ENCODE data around the gene ODC1.

Gene ODC1

GRCh38 chr2:10433264-10433946 is 14.7 kb downstream of the ODC1 start:
- no peak for DNase-seq

DNA sequence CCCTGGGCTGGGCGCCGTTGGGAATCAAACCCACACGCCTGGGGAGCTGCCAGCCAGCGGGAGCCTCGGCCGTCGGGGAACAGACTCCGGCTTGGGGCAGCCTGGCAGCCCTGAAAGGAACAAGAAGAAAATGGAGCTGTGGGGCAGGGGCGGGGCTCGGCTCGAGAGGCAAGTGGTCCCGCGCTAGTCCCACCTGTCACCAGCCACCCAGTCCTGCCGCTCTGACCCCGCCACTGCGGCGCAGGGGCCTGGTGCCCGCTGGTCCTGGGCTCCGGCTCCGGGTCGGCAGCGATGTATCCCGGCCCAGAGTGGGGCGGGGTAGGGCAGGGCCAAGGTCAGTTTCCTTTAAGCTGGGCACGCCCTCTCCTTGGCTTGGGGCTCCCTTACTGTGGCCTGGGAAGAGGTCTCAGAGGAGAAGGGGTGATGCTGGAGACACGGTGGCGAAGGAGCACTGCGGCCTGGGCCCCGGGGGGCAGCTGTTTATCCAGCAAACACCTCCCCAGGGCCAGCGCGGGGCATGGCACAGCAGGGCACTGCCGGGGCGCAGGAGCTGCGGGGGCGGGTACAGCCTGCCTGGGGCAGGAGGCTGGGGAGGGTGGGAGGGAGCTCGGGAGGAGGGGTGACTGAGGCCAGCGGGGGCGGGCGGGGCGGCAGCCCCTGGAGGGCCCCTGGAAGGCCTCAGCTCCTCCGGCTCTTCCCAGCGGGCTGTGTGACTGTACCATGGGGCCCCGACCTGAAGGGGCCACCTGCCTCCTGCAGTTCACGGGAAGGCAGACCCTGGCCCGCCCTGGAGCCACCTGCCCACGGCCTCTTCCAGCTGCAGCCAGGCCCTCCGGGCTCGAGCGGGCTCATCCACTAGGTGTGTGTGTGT is 15.6 kb downstream of the ODC1 start:
- DNase-seq, result no peak

DNA sequence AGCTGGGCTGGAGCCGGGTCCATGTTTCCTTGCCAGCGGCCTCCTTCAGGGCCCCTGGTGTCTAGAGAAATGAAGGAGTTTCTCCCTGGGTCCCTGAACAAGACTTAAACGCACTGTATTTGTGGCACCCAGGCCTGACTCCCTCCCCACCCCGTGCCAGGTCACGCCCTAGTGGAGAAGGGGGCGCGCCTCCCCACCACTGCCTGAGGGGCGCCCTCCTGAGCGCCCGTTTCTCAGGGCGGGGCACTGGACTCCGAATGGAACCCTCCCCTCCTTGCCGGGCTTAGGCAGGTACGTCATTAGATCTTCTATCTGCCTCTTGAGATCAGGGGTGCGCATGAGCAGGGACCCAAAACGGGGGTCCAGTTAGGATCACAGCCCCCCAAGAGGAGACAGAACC is 16.3 kb downstream of the ODC1 start:
- no peak for DNase-seq

DNA sequence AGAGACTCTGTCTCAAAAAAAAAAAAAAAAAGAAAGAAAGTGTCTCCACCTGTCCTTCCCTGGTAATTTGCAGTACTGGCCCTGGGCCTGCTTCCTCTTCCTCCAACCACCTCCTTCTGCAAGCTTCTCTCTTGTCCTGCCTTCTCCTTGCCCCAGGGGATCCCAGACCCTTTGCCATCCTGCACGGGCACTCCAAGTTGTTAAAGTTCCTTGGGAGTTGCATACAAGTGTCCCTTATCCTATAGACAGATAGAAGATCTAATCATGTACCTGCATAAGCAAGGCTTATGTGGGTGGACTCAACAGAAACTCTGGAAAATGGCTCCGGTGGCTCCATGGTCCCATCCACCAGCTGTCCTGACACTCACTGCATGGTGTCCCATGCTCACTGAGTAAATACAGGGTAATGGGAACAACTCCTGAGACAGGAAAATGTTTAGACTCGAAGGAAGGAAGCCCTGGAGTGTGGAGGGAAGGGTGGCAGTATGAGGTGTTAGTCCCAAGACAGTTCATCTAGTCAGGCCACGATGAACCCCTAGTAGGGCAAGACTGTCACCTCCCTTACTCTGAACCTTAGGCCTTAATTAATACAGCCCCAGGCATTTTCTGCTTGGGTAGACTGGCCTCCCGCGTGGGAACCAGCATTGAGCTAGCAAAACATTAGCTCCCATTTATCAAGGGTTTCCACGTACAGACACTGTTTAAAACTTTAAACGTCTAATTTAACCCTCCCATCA is 17.1 kb downstream of the ODC1 start:
- DNase-seq, result no peak

GRCh38 chr2:10428924-10429323 is 19.2 kb downstream of the ODC1 start:
- no peak for DNase-seq

- no peak for DNase-seq
These were observed 19.8 kb downstream of the ODC1 start for GRCh38 chr2:10428355-10428754.

GRCh38 chr2:10427618-10427949 is 20.5 kb downstream of the ODC1 start:
- no peak for DNase-seq

DNA sequence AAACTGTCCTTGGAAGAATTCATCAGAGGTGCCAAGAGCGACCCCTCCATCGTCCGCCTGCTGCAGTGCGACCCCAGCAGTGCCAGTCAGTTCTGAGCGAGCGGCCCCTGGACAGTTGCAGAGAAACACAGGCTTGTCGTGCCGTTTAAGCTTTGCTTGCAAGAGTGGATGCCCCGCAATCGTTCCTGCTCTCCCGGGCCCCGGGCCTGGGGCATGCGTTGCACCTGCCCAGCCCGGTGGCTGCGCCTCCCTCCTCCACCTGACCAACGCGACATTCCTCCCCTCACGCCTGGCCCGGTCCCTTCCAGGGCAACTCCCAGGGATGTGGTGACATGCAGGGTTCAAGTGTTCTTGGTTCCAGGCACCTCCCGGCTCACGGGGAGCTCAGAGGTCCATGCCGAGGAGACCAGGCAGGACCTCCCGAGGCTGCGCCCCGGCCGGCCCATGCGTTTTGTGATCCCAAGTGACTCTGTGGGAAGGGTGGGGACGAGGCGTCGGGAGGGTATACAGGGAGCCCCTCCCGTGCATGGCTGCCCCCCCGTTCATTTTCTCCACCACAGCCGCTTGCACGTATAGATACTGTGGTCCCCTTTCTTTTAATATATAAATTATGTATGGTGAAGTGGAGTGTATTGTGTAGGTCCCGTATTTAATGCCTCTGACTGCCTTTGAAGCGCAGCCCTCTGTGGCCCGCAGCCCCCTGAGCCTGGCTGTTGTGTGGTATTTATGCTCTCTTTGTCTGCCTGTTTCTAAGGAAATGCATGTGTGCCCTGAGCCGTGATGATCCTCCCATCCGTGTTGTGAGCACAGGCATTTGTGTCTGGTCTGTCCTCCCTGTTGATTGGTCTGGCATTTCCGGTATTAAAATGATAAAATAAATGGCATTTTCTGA is 21.2 kb downstream of the ODC1 start:
- no peak for DNase-seq

GRCh38 chr2:10425699-10426098 is 22.4 kb downstream of the ODC1 start:
- DNase-seq, result no peak

DNA sequence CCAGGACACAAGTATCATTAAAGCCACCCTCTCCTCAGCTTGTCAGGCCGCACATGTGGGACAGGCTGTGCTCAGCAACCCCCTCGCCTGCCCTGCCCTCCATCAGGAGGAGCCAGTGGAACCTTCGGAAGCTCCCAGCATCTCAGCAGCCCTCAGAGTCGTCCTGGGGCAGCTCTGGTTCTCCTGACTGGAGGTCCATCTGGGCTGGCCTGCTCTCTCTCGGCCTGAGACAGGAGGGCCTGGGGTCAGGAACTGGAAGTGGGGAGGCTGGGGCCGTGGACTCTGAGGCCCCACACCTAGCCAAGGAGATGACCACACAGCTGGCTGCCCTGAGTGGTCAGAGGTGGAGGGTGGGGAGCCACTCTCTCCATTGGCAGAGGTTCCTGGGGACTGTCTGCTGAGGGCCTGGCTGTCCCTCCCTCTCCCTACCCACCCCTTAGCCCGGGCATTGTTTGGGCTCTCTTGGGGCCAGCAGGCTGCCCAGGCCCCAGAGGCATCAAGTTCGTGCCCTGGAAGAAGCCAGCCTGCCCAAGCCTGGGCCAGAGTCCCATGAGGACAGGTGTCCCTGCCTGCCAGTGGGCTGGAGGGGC is 23.1 kb downstream of the ODC1 start:
- DNase-seq, result no peak

DNA sequence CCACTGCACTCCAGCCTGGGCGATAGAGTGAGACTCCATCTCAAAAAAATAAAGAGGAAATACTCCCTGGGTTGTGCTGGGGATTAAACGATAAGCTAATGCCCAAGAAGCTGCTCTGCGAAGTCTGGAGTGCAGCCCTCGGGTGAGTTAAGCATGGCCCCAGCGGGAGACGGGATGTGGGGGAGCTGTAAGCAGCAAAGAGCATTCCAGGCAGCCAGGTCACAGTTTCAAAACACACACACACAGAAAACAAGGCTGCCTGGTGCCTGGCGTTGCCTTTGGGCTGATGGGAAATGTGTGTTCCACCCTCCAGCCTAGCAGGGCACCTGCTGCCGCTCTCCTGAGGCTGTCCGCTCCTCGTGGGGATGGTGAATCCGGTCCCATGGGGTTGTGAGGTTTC is 24.1 kb downstream of the ODC1 start:
- DNase-seq, result no peak

DNA sequence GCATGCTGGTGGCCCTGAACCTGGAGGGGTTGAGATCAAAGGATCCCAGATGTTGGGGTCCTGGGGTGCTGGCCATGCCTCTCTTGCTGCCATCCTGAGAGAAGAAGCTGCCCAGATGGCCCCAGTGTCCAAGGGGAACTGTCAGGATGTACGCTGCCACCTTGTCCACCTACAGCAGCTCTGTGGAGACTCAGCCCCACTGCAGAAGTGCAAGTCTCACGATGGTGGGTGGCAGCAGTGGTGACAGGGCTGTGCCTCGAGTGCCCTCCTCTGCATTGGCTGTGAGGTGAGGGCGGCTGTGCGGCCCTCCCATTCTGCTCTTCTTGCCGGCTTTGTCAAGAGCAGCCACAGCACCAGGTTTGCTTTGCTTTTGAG is 24.7 kb downstream of the ODC1 start:
- DNase-seq, result no peak

- DNase-seq, result no peak
These were observed 25.3 kb downstream of the ODC1 start for GRCh38 chr2:10422732-10423399.

GRCh38 chr2:10422251-10422650 is 25.9 kb downstream of the ODC1 start:
- DNase-seq, result no peak

DNA sequence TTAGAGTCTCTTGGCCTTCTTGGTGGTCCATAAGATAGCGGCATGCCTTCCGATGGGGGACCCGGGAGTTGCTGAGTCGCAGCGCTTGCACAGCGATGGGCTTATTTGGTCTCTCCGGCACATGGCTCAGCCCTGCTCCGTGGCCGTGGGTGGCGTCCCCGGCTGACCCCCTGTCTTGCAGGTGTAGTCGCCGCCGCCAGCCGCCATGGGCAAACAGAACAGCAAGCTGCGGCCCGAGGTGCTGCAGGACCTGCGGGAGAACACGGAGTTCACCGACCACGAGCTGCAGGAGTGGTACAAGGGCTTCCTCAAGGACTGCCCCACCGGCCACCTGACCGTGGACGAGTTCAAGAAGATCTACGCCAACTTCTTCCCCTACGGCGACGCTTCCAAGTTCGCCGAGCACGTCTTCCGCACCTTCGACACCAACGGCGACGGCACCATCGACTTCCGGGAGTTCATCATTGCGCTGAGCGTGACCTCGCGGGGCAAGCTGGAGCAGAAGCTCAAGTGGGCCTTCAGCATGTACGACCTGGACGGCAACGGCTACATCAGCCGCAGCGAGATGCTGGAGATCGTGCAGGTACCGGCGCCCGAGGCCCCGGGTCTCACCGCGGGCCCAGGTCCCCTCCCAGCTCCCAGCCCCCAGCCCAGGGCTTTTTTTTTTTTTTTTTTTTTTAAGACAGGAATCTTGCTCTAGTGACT is 28.4 kb downstream of the ODC1 start:
- no peak for DNase-seq

- DNase-seq, result no peak
These were observed 30.4 kb downstream of the ODC1 start for GRCh38 chr2:10417551-10418335.

DNA sequence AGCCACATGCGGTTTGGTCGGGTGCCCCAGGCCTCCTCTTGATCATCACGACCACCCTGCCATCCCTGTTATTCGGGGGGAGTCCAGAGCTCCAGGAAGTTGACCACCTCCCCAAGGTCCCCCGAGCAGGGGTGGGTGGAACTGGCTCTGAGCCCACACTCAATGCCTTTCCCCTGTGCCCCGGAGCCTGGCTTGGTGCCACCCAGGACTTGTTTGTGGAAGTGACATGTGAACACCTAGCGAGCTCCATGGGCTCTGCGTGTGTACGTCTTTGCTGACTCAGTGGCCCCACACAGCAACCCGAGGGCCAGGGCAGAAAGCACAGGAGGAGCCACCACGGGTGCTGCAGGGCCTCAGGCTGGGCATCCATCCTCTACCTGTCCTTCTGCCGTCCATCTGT is 32.5 kb downstream of the ODC1 start:
- no peak for DNase-seq

DNA sequence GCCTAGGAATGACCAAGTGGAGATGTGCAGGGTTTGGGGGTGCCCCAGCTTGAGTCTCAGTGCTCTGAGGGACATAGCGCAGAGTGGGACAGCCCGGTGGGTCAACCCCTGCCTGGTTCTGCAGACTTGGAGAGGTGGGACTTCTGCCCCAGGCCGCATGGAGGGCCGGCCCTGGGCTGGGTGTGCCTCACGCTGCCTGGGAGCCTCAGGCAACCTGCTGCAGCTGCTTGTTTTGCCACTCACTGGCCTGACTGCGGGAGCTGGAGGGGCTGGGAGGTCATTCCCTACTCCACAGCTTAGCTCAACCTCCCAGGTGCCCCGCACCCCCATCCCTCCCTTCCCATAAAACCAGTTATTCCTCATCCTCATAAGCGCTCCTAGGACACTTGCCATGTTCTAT is 33.1 kb downstream of the ODC1 start:
- no peak for DNase-seq

DNA sequence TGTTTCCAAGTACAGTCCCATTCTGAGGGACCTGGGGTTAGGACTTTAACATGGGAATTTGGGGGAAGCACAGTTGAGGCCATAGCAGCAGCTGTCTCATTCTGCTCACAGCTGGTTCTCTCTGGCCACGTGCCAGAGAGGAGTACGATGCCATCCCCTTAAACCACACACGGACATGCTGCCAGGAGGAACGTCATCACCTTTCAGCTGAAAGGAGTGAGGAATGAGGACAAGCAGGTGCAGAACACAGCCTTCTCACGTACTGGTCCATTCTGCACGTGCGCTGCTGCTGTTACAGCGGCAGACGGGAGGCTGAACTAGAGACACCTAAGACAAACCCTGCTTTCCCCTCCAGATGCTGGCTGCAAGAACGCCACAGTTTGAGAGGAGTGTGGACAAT is 33.5 kb downstream of the ODC1 start:
- DNase-seq, result no peak

GRCh38 chr2:10413991-10414451 is 34.1 kb downstream of the ODC1 start:
- DNase-seq, result peak in 1 of 2 experiments; percentile 16
